Sciatic nerve (tissue), 2 donors: ENCODE measurements around the gene UBE2B. TPM values are rescaled to one million over a fixed set of nuclear protein-coding genes. Genes with fewer than 3 reads are reported as not detected.

Source experiments
- ATAC-seq: fragments of 200-7000 bp; cut with Tn5 transposase; one replicate; pipeline ENCODE4 v1.9.1; 2020; ENCODE audit warnings: mild to moderate bottlenecking, moderate library complexity
- DNase-seq: peaks from one replicate; pipeline ENCODE4 v3.0.0-alpha.2; 2020; ENCODE audit warnings: low spot score
- intact Hi-C: fragments of 100-400 bp; cut with DNase I; formaldehyde crosslinking; loops from one replicate; pipeline ENCODE4 v1.14.2; 2022
- total RNA-seq: library from RNA; stranded (reverse); fragmentation: NEBNext Ultra II Directional; extraction: Animal tissue kit (Norgen Biotek cat#: 25700); gene quantifications from one replicate; pipeline ENCODE4 v1.2.1, GENCODE V29; 2021
- donor health status: DM: no; HTN: no; CAD: no.
- donor health status: DM: no; HTN: no; CAD: no.

The UBE2B gene
- total RNA-seq, 1 donor from 2014 or later, result 101 TPM

- intact Hi-C loops, result no loop called here
- DNase-seq, result no peak
- no peak for ATAC-seq
Measured at GRCh38 chr5:134432677-134433359, 61.4 kb downstream of the UBE2B start.

DNA sequence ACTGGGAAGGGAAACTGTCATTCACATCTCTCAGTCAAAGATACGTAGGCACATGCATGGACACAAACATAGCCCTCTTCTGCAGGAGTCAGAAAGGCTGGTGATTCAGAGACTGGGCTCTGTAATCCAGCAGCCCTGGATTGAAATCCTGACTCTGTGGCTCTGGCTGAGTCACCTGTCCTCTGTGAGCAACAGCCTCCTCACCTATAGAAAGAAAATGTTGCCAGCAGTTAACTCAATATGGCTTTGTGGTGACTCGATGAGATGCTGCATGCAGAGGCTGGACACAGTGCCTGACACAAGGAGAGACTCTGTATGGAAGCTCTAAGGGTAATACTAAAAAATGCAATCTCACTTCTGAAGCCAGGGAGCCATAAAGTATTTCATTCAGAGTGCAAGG lies 64.2 kb downstream of the UBE2B start:
- intact Hi-C loops, result no loop called here
- ATAC-seq, result no peak
- DNase-seq, result no peak

- intact Hi-C loops, result no loop called here
- peak; percentile 75 for ATAC-seq
- peak; percentile 64 for DNase-seq
Measured at GRCh38 chr5:134436523-134437339, 65.4 kb downstream of the UBE2B start.

- ATAC-seq, result no peak
- intact Hi-C loops, result no loop called here
- DNase-seq, result no peak
Measured at GRCh38 chr5:134437340-134437846, 66.0 kb downstream of the UBE2B start.

DNA sequence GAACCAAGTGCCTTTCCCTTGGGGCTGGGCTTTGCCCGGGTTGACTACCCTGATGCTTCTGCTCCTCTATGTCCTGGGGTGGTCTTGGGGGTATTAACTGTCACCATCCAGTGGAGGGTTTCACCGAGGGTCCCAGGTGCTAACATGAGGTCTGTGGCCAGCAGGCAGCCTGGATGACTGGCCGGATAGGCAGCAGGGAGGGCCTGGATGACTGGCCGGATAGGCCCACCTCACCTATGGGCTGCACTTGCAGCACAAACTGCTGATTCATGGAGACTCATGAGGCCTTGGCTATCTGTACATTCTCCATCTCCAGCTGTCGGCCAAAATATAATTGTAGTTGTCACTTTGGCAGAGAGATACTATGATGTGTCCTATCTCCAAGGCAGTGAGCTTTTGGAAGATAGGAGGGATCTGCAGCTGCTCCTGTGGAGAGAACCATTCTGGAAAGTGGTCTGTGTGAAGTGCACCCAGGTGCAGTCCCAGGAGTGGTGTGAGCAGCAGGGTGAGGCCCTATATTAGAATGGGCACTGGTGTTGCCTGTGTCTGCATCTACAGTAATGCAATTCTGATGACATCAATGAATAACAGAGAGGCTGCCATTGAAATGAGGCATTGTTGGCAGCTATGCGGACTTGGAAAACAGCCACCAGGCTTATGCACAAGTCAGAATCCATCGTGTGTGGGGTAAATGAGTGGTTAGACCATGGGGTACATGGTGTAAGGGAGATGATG lies 66.6 kb downstream of the UBE2B start:
- DNase-seq, result no peak
- intact Hi-C loops, result no loop called here
- ATAC-seq, result peak; percentile 3

DNA sequence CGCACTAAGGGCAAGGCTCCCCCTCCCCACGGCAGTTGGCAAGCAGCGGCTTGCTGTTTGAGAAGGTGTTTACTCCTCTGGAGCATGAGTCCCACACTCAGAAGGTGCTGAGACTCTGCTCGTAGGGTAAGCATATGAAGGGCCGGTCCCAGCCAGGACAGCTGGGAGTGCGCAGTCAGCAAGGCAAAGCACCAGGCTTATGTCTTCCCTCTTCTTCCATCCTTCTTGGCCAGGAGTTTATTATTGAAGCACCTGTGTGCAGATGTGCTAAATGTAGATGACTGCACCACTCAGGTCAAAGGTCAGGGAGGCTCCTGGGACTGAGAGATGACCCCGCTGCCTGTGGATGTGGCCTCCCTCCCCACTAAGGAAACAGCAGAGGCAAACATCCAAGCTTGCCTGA lies 67.4 kb downstream of the UBE2B start:
- DNase-seq, result no peak
- intact Hi-C loops, result no loop called here
- ATAC-seq, result peak; percentile 60

DNA sequence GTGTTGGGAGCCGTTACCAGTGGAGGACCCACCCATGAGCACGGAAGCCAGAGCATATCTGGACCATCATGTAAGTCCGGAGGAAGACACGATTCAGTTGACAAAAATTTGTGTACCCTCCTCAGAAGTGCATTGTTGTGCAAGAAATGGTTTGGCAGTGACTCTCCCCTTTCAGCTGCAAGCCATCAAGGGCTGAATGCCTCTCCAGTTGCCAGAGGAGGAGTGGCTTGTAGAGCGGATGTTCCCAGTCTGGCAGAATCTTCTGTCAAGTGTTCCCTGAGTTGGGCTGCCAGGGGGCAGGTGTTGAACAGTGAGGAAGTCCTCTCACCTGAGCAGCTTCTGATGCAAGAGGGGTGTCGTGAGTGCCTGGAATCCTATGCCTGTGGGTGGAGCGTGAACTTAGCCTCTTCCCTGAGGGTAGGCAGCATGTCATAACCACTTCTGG lies 67.9 kb downstream of the UBE2B start:
- DNase-seq, result peak; percentile 78
- ATAC-seq, result peak; percentile 94
- intact Hi-C loops, result no loop called here

- ATAC-seq, result no peak
Measured at GRCh38 chr5:134440201-134440755, 68.9 kb downstream of the UBE2B start.

More at GRCh38 chr5:134440201-134440755, 68.9 kb downstream of the UBE2B start:
- intact Hi-C loops, result no loop called here
- DNase-seq, result no peak

Other genes starting within 250 kb of the UBE2B start
- 295 TPM for gene SKP1, start 194.6 kb upstream of the UBE2B start, total RNA-seq
- 100 TPM for gene PPP2CA, start 145.5 kb upstream of the UBE2B start, total RNA-seq
- 11.9 TPM for gene CDKL3, start 4.4 kb upstream of the UBE2B start, total RNA-seq
- 12.4 TPM for gene CDKN2AIPNL, start 40.3 kb downstream of the UBE2B start, total RNA-seq
- 55.0 TPM for gene JADE2, start 154.1 kb downstream of the UBE2B start, total RNA-seq